HEK293 (cell line): Measurements from ENCODE around the gene CABP4.

Experiments
- BCL6B ChIP-seq: fragments of 450-650 bp; formaldehyde crosslinking; IDR thresholded peaks from 2 replicates; pipeline ENCODE4 v1.5.1; 2017; ENCODE audit warnings: missing biosample characterization, missing genetic modification characterization
- GLI2 ChIP-seq: fragments of 450-650 bp; formaldehyde crosslinking; IDR thresholded peaks from 2 replicates; pipeline ENCODE4; 2017; ENCODE audit warnings: missing biosample characterization, missing genetic modification characterization, low read depth, borderline replicate concordance
- GLI4 ChIP-seq: fragments of 450-650 bp; formaldehyde crosslinking; IDR thresholded peaks from 2 replicates; pipeline ENCODE4 v1.5.1; 2016; ENCODE audit warnings: missing biosample characterization, missing genetic modification characterization
- GLIS1 ChIP-seq: fragments of 450-650 bp; formaldehyde crosslinking; IDR thresholded peaks from 2 replicates; pipeline ENCODE4 v1.5.1; 2016; ENCODE audit warnings: missing biosample characterization, missing genetic modification characterization
- HOXC10 ChIP-seq: sonication (generic); formaldehyde crosslinking; IDR thresholded peaks from 2 replicates; pipeline ENCODE4 v1.8.1; 2023; ENCODE audit warnings: mild to moderate bottlenecking, missing genetic modification reagents
- HOXD13 ChIP-seq: sonication (generic); formaldehyde crosslinking; IDR thresholded peaks from 2 replicates; pipeline ENCODE4 v1.8.0; 2022; ENCODE audit warnings: missing genetic modification reagents, borderline replicate concordance
- IKZF3 ChIP-seq: fragments of 450-650 bp; IDR thresholded peaks from 2 replicates; pipeline ENCODE4 v1.5.0; 2018; ENCODE audit warnings: missing biosample characterization, mild to moderate bottlenecking, missing genetic modification characterization, moderate library complexity
- KLF16 ChIP-seq: fragments of 450-650 bp; formaldehyde crosslinking; IDR thresholded peaks from 2 replicates; pipeline ENCODE4 v1.5.1; 2017; ENCODE audit warnings: missing biosample characterization, missing genetic modification characterization
- KLF8 ChIP-seq: fragments of 450-650 bp; formaldehyde crosslinking; IDR thresholded peaks from 2 replicates; pipeline ENCODE4 v1.5.1; 2016; ENCODE audit warnings: missing biosample characterization, missing genetic modification characterization
- PBX3 ChIP-seq: sonication (generic); formaldehyde crosslinking; IDR thresholded peaks from 2 replicates; pipeline ENCODE4 v1.8.1; 2022; ENCODE audit warnings: mild to moderate bottlenecking, moderate library complexity, missing genetic modification reagents
- PRDM1 ChIP-seq: fragments of 450-650 bp; formaldehyde crosslinking; IDR thresholded peaks from 2 replicates; pipeline ENCODE4; 2016; ENCODE audit warnings: missing biosample characterization, missing genetic modification characterization
- SCRT2 ChIP-seq: fragments of 450-650 bp; formaldehyde crosslinking; IDR thresholded peaks from 2 replicates; pipeline ENCODE4 v1.5.1; 2016; ENCODE audit warnings: missing biosample characterization, missing genetic modification characterization
- TCF7L2 ChIP-seq: IDR thresholded peaks from 2 replicates; pipeline ENCODE4 v1.6.1; 2011; ENCODE audit warnings: low read depth, mild to moderate bottlenecking, inconsistent platforms, low read length, moderate library complexity, borderline replicate concordance
- ZBTB17 ChIP-seq: fragments of 450-650 bp; formaldehyde crosslinking; IDR thresholded peaks from 2 replicates; pipeline ENCODE4 v1.5.1; 2016; ENCODE audit warnings: missing biosample characterization, missing genetic modification characterization
- ZBTB48 ChIP-seq: fragments of 450-650 bp; formaldehyde crosslinking; IDR thresholded peaks from 2 replicates; pipeline ENCODE4 v1.5.1; 2016; ENCODE audit warnings: missing biosample characterization, missing genetic modification characterization
- ZFHX2 ChIP-seq: fragments of 450-650 bp; formaldehyde crosslinking; conservative IDR thresholded peaks from 2 replicates; pipeline ENCODE4 v1.5.1; 2016; ENCODE audit warnings: missing biosample characterization, missing genetic modification characterization
- ZFP3 ChIP-seq: fragments of 450-650 bp; formaldehyde crosslinking; IDR thresholded peaks from 2 replicates; pipeline ENCODE4 v1.5.1; 2016; ENCODE audit warnings: low read depth, missing biosample characterization, missing genetic modification characterization
- ZNF148 ChIP-seq: fragments of 450-650 bp; formaldehyde crosslinking; IDR thresholded peaks from 2 replicates; pipeline ENCODE4 v1.5.0; 2017; ENCODE audit warnings: missing biosample characterization, missing genetic modification characterization, borderline replicate concordance
- ZNF239 ChIP-seq: fragments of 450-650 bp; formaldehyde crosslinking; IDR thresholded peaks from 2 replicates; pipeline ENCODE4 v1.5.1; 2016; ENCODE audit warnings: missing biosample characterization, missing genetic modification characterization
- ZNF248 ChIP-seq: fragments of 450-650 bp; formaldehyde crosslinking; IDR thresholded peaks from 2 replicates; pipeline ENCODE4 v1.5.1; 2017; ENCODE audit warnings: missing biosample characterization, missing genetic modification characterization
- ZNF274 ChIP-seq, 2 experiments: fragments of 200-500 bp in 1 of 2; fragments of 450-650 bp in 1 of 2; sonication (Bioruptor generic) in 1 of 2; formaldehyde crosslinking in 1 of 2; IDR thresholded peaks; 2 replicates each; pipeline versions ENCODE4 v1.5.1 to v1.6.1; 2014 to 2016; ENCODE audit warnings: borderline replicate concordance in 1 of 2, inconsistent platforms in 1 of 2, low read length in 1 of 2, missing biosample characterization in 1 of 2, missing genetic modification characterization in 1 of 2
- ZNF292 ChIP-seq: fragments of 450-650 bp; formaldehyde crosslinking; IDR thresholded peaks from 2 replicates; pipeline ENCODE4 v1.5.1; 2016; ENCODE audit warnings: low read depth, missing biosample characterization, missing genetic modification characterization, borderline replicate concordance
- ZNF354C ChIP-seq: fragments of 450-650 bp; formaldehyde crosslinking; IDR thresholded peaks from 2 replicates; pipeline ENCODE4 v1.5.1; 2016; ENCODE audit warnings: missing biosample characterization, missing genetic modification characterization, low read depth, borderline replicate concordance
- ZNF366 ChIP-seq: fragments of 450-650 bp; formaldehyde crosslinking; conservative IDR thresholded peaks from 2 replicates; pipeline ENCODE4 v1.5.1; 2016; ENCODE audit warnings: missing biosample characterization, missing genetic modification characterization
- ZNF404 ChIP-seq: fragments of 450-650 bp; formaldehyde crosslinking; IDR thresholded peaks from 2 replicates; pipeline ENCODE4 v1.5.1; 2017; ENCODE audit warnings: missing biosample characterization, missing genetic modification characterization
- ZNF423 ChIP-seq: fragments of 450-650 bp; formaldehyde crosslinking; IDR thresholded peaks from 2 replicates; pipeline ENCODE4 v1.5.1; 2016; ENCODE audit warnings: missing biosample characterization, missing genetic modification characterization
- ZNF488 ChIP-seq: fragments of 450-650 bp; formaldehyde crosslinking; IDR thresholded peaks from 2 replicates; pipeline ENCODE4 v1.5.1; 2016; ENCODE audit warnings: missing biosample characterization, missing genetic modification characterization
- ZNF514 ChIP-seq: fragments of 450-650 bp; formaldehyde crosslinking; IDR thresholded peaks from 2 replicates; pipeline ENCODE4 v1.5.1; 2016; ENCODE audit warnings: missing biosample characterization, missing genetic modification characterization
- ZNF529 ChIP-seq: fragments of 450-650 bp; formaldehyde crosslinking; IDR thresholded peaks from 2 replicates; pipeline ENCODE4 v1.5.1; 2017; ENCODE audit warnings: missing genetic modification characterization, missing biosample characterization; ENCODE audit not compliant: insufficient replicate concordance
- ZNF544 ChIP-seq: fragments of 450-650 bp; formaldehyde crosslinking; IDR thresholded peaks from 2 replicates; pipeline ENCODE4 v1.5.0; 2017; ENCODE audit warnings: missing biosample characterization, missing genetic modification characterization
- ZNF701 ChIP-seq: fragments of 450-650 bp; formaldehyde crosslinking; IDR thresholded peaks from 2 replicates; pipeline ENCODE4 v1.5.1; 2016; ENCODE audit warnings: missing biosample characterization, missing genetic modification characterization
- ZNF837 ChIP-seq: fragments of 450-650 bp; formaldehyde crosslinking; IDR thresholded peaks from 2 replicates; pipeline ENCODE4 v1.5.1; 2016; ENCODE audit warnings: missing biosample characterization, missing genetic modification characterization
- ZXDB ChIP-seq: fragments of 450-650 bp; formaldehyde crosslinking; IDR thresholded peaks from 2 replicates; pipeline ENCODE4 v1.5.1; 2016; ENCODE audit warnings: missing biosample characterization, missing genetic modification characterization
- TF ChIP-seq, protein P1 (sequence below): fragments of 450-650 bp; formaldehyde crosslinking; IDR thresholded peaks from 2 replicates; pipeline ENCODE4 v1.5.1; 2016; ENCODE audit warnings: missing biosample characterization, missing genetic modification characterization

CABP4 gene

DNA sequence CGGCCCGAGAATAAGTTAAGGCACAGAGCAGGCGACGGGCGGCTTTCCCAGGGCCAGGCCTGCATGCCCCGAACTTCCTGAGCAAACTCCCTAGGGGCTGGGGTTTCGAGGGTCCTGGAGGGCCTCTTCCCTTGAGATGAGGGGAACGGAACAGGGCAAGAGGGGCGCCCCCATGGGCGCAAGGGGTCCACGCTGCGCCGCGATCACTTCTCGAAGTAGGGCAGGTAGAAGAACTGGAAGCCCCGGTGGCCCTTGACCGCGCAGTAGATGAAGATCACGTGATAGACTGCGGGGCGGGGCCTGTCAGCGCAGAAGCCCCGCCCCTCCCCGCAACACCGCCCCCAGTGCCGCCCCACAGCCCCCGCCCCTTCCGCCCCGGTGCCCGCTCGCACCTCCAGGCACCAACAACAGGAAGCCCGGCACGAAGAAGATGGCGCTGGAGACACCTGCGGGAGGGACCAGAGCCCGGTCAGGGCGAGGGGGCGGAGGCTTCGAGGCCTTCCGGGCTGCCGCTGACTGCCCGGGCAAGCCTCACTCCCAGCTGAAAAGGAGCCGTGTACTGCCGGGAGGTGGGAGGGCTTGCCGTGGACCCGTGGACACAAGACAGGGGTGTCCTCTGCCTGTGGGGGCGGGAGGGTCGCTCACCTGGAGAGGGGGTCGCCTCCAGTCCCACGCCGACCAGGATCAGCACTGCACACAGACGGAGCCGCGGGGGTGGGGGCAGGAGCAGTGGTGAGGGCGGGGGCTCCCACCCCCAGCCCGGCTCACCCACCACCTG is 9.4 kb downstream of the CABP4 start (continued):
- TF ChIP-seq GLIS1 (tag by site-specific recombination) (no peak), TCF7L2 (no peak), ZFP3 (tag by site-specific recombination) (no peak), ZNF148 (tag by site-specific recombination) (no peak), IKZF3 (no peak), ZNF366 (tag by site-specific recombination) (no peak), ZBTB48 (tag by site-specific recombination) (no peak), SCRT2 (tag by site-specific recombination) (0 out of 2 replicates have a peak, but pooled peaks have one; percentile 35), ZNF514 (no peak), HOXD13 (CRISPR knock-in tag) (no peak), PBX3 (CRISPR knock-in tag) (no peak; the same call in 1 of the 2 replicates), KLF16 (no peak; the same call in 1 of the 2 replicates), ZNF274 (IDR thresholded peaks at IDR 0.05; ENCODE audit: low read length) (no peak), ZNF274 (tag by site-specific recombination; IDR thresholded peaks at IDR 0.05; ENCODE audit: borderline replicate concordance) (no peak), ZNF837 (no peak), ZFHX2 (peak; percentile 83), GLI4 (tag by site-specific recombination) (no peak), ZNF354C (tag by site-specific recombination) (no peak), GLI2 (tag by site-specific recombination) (no peak), ZNF701 (tag by site-specific recombination) (no peak), ZNF423 (no peak), ZNF292 (tag by site-specific recombination) (no peak), ZNF239 (tag by site-specific recombination) (no peak), KLF8 (tag by site-specific recombination) (peak; percentile 35; the same call in 1 of the 2 replicates), ZNF404 (tag by site-specific recombination) (no peak), PRDM1 (tag by site-specific recombination) (no peak), ZNF529 (no peak), BCL6B (no peak), HOXC10 (CRISPR knock-in tag) (no peak), ZXDB (tag by site-specific recombination) (no peak), ZNF248 (no peak), ZNF488 (tag by site-specific recombination) (no peak), ZNF544 (tag by site-specific recombination) (no peak), ZBTB17 (tag by site-specific recombination) (no peak)
- TF ChIP-seq, protein P1, sequence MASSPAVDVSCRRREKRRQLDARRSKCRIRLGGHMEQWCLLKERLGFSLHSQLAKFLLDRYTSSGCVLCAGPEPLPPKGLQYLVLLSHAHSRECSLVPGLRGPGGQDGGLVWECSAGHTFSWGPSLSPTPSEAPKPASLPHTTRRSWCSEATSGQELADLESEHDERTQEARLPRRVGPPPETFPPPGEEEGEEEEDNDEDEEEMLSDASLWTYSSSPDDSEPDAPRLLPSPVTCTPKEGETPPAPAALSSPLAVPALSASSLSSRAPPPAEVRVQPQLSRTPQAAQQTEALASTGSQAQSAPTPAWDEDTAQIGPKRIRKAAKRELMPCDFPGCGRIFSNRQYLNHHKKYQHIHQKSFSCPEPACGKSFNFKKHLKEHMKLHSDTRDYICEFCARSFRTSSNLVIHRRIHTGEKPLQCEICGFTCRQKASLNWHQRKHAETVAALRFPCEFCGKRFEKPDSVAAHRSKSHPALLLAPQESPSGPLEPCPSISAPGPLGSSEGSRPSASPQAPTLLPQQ (tag by site-specific recombination), result no peak
